T-helper 9 cell (primary cell): ENCODE measurements around the gene FAM107B.

Source experiments
- DNase-seq: peaks from one replicate; pipeline ENCODE4 v3.0.0-alpha.2; 2020

Gene FAM107B

DNA sequence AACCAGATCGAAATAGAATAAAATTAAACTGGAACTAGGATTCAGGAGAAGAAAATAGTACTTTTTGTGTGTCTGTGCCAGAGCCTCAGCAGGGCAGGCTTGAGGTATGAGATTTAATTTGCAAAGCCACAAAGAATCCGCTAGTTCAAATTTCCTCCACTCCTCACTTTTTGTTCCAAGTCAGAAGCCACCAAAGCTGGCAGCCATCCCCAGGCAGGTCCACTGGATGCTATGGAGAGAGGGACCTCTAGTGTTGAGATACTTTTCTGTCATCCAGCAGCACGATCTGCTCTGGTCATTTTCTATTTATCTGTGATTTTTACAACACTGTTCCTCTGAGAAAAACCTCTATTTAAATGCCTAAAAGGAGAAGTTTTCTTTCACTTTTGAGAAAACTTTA lies 296.1 kb downstream of the FAM107B start:
- no peak for DNase-seq

DNA sequence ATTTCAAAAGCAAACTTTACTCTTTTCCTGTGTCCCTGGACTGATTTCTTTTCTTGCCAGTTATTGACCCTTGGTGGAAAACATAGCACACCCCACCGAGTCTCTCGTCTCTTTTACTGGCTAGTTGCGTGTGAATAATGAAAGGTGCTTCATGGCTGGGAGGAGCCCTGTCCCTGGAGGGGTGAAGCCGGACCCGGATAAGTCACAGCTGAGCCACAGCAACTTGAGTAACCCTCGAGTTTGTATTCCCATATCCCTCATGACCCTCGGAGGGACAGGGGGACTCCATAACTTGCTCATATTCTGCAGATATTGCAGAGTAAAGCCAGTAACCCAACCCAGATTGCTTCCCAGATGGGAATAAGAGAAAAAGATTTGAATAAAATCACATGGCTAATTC lies 296.5 kb downstream of the FAM107B start:
- DNase-seq: no peak

DNA sequence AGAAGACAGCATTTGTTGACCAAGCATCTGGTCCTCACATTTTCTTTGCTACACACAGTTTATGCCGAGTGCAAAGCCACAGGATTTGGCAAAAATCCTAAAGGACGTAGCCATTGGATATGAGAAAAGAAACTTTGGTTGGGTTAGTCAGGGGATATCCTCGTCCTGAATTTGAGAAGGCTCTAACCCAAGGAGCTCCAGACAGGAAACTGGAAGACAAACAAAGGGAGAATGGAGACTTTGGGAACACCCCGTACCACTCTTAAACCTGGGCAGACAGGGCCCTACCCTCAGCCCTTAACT lies 297.3 kb downstream of the FAM107B start:
- no peak for DNase-seq

DNA sequence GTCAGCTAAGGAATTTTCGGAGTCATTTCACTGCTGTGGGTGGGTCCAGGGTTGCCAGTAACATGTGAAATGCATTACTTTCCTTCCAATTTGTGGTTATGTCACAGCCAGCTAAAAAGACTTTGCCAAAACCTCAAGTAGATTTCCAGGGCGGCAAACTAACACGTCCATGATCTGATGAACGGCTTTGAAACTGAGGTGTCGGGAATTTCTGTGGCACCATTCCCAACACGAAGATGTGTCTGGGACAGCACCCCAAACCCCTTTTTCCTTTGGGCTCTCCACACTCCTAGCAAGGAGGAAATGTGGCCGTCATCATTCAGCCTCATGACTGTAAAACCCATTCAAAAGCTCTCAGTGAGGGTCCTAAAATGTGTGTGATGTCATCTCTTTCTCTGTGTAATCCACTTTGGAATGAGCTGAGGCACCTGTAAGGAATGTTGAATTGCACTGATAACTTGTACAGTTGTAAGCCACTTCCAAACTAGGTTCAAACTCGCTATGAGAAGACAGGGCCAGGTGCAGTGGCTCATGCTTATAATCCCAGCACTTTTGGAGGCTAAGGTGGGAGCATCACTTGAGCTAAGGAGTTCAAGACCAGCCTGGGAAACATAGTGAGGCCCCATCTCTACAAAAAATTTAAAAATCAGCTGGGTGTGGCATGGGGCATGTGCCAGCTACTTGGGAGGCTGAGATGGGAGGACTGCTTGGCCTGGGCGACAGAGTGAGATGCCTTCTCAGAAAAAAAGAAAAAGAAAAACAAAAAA lies 297.9 kb downstream of the FAM107B start:
- DNase-seq: no peak

DNA sequence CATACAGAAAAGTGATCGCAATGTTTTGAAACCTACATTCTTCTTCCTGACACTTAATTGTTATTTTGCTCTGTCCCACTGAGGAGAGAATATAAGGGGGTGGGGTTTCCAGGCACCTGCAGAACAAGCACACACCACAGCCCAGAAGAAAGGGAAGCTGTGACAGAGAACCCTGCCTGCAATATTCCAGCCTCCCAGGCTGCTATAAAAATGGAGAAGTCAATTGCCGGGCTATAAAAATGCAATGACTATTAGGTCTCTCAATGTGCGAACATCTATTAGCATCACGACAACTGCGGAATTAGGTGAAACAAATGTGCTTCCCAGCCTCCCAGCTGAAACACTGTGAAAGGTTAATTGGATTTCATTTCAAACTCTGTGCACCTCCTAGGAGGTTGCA lies 298.7 kb downstream of the FAM107B start:
- DNase-seq: no peak

DNA sequence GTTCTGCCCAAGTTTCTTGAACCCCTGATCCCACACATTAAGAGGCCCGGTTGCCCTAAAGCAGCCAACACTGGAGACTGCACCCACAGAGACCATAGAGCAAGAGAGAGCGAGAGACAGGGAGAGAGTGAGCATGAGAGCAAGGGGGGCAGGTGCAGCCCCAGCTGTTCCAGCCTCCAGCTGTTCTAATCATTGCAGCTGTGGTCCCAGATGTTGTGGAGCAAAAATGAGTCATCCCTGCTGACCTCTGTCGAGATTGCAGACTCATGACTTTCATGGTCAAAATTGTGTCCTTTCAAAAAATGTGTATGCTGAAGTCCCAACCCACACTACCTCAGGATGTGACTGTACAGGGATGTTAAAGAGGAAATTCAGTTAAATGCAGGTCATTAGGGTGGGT lies 300.0 kb downstream of the FAM107B start:
- DNase-seq: no peak

DNA sequence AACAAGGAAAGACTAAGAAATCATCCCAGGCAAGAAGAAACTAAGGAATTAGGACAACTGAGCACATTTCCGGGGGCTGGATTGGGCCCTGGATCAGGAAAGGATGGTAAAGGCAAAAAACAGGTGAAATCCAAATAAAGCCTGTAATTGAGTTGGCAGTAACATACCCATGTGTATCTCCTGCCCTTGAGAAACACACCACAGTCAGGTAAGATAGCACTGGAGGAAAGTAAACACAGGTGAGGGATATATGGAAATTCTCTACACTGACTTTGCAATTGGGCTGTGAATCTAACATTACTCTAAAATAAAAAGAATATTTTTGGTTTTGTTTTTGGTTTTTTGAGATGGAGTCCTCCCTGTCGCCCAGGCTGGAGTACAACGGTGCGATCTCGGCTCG lies 303.8 kb downstream of the FAM107B start:
- no peak for DNase-seq

DNA sequence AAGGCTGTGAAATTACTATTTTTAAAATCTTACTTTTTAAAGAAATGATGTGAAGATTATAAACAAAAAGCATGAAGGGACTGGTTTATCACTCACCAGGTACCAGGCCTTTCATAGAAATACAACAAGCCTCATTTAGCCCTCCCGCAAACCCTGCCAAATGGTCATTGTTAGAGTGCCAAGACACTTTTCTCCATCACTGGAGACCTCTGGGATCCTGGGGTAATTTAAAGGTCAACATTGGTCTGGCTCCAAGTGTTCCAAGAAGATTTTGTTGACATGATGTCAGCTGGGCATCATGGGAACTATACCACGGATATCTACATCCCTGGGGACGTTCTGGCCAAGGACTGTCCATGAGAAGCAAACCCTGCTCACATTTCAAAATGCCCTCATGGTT lies 306.0 kb downstream of the FAM107B start:
- no peak for DNase-seq
